GM19467 (cell line): ENCODE measurements around the gene TXNRD2.

Experiments used
- ATAC-seq: cut with Tn5 transposase; IDR thresholded peaks from one replicate; pipeline ENCODE4 v1.9.1; 2021; ENCODE audit warnings: mild to moderate bottlenecking, moderate library complexity; ENCODE audit not compliant: unreplicated experiment

The TXNRD2 gene

GRCh38 chr22:19868333-19868732 lies 73.3 kb downstream of the TXNRD2 start:
- no peak for ATAC-seq

GRCh38 chr22:19867617-19868016 lies 74.0 kb downstream of the TXNRD2 start:
- ATAC-seq = no peak

GRCh38 chr22:19866665-19867009 lies 75.0 kb downstream of the TXNRD2 start:
- no peak for ATAC-seq

- no peak for ATAC-seq
These were observed 76.3 kb downstream of the TXNRD2 start for GRCh38 chr22:19865141-19865829.

- ATAC-seq = no peak
These were observed 77.0 kb downstream of the TXNRD2 start for GRCh38 chr22:19864538-19865106.

- ATAC-seq = no peak
These were observed 78.0 kb downstream of the TXNRD2 start for GRCh38 chr22:19863571-19863970.

GRCh38 chr22:19862619-19863246 lies 78.9 kb downstream of the TXNRD2 start:
- no peak for ATAC-seq

- no peak for ATAC-seq
These were observed 81.6 kb downstream of the TXNRD2 start for GRCh38 chr22:19859861-19860510.

- no peak for ATAC-seq
These were observed 84.2 kb downstream of the TXNRD2 start for GRCh38 chr22:19857382-19857781.

- ATAC-seq = peak; percentile 10
These were observed 85.9 kb downstream of the TXNRD2 start for GRCh38 chr22:19855504-19856409.

- ATAC-seq = peak; percentile 82
These were observed 86.7 kb downstream of the TXNRD2 start, which contains the start of the genes GNB1L and RTL10 for GRCh38 chr22:19854778-19855503. GNB1L (minus strand) TSS chr22:19854874; CDS start chr22:19821355, 33,519 bp downstream. RTL10 (minus strand) TSS chr22:19854874; CDS start chr22:19852261, 2,613 bp downstream.

- peak; percentile 2 for ATAC-seq
These were observed 87.5 kb downstream of the TXNRD2 start for GRCh38 chr22:19853879-19854777.

- no peak for ATAC-seq
These were observed 88.3 kb downstream of the TXNRD2 start for GRCh38 chr22:19853058-19853878.

- no peak for ATAC-seq
These were observed 89.3 kb downstream of the TXNRD2 start for GRCh38 chr22:19852177-19852781.

- ATAC-seq = no peak
These were observed 90.1 kb downstream of the TXNRD2 start for GRCh38 chr22:19851291-19852176.

GRCh38 chr22:19850763-19851109 lies 90.9 kb downstream of the TXNRD2 start:
- no peak for ATAC-seq
